HepG2 (cell line): ENCODE results near the gene BABAM2. TPM values are rescaled to one million over a fixed set of nuclear protein-coding genes. Genes with fewer than 3 reads are reported as not detected.

Source experiments
- ATAC-seq: fragments of 200-7000 bp; cut with Tn5 transposase; 3 replicates; pipeline ENCODE4 v1.9.1; 2020; ENCODE audit warnings: mild to moderate bottlenecking, moderate library complexity
- BruUV-seq: library from RNA; stranded (reverse); fragments of 400-500 nt; replicated peaks from 2 replicates; lab custom pipeline; 2021; lab: Mats Ljungman, UMichigan
- CTCF ChIA-PET: fragments of 300-600 bp; formaldehyde crosslinking; extraction: SDS; loops from one replicate; lab custom pipeline; 2021; ENCODE audit warnings: low total read pairs, inconsistent platforms, low intra/inter-chr PET ratio; lab: Yijun Ruan, JAX
- POLR2A ChIA-PET: fragments of 350-600 bp; sonication (Branson Sonifier 250); formaldehyde crosslinking; loops from one replicate; lab custom pipeline; 2020; ENCODE audit warnings: antibody characterized with exemption, inconsistent platforms; lab: Yijun Ruan, JAX
- DNase-seq: peaks from one replicate; pipeline ENCODE4 v3.0.0-alpha.2; 2015; ENCODE audit warnings: low spot score
- FAIRE-seq: peaks from 3 replicates; lab custom pipeline; 2011; peaks lifted over from hg19 to GRCh38; lab: Jason Lieb, UNC
- H2AFZ ChIP-seq: one replicate; pipeline ENCODE4 v1.6.1; 2011; ENCODE audit warnings: low read length, inconsistent platforms
- H3K27ac ChIP-seq: fragments of 300-600 bp; 3 replicates; pipeline ENCODE4 v1.8.0; 2011; ENCODE audit warnings: mixed run types, mild to moderate bottlenecking, mixed read lengths, low read length, inconsistent platforms; ENCODE audit not compliant: insufficient read depth; ENCODE audit errors: extremely low read length
- H3K27me3 ChIP-seq, 2 experiments: fragments of 200-600 bp in 1 of 2; 2 replicates in 1 of 2; 3 replicates in 1 of 2; pipeline versions ENCODE4 v1.6.0 to v1.8.0; 2011; ENCODE audit warnings: low read length in 2 of 2, mild to moderate bottlenecking in 2 of 2, moderate library complexity in 2 of 2, inconsistent platforms in 1 of 2; ENCODE audit not compliant: insufficient read depth in 2 of 2, control insufficient read depth in 1 of 2
- H3K36me3 ChIP-seq, 2 experiments: fragments of 200-600 bp in 1 of 2; replicated peaks in 1 of 2; 2 replicates in 1 of 2; 3 replicates in 1 of 2; pipeline versions ENCODE4 v1.5.1 to v1.8.0; 2011; ENCODE audit warnings: low read length in 2 of 2, inconsistent platforms in 1 of 2; ENCODE audit not compliant: insufficient read depth in 2 of 2, control insufficient read depth in 1 of 2
- H3K4me1 ChIP-seq: 2 replicates; pipeline ENCODE4 v1.5.1; 2012; ENCODE audit warnings: low read length, inconsistent platforms; ENCODE audit not compliant: insufficient read depth
- H3K4me2 ChIP-seq: 2 replicates; pipeline ENCODE4 v1.6.0; 2011; ENCODE audit warnings: low read depth, low read length, inconsistent platforms
- H3K4me3 ChIP-seq, 3 experiments: fragments of 200-600 bp in 1 of 3; sonication (generic), shearing (Covaris generic) in 1 of 3; replicated peaks in 1 of 3; 2 replicates each; pipeline ENCODE4 v1.5.1; 2011 to 2016; ENCODE audit warnings: low read length in 3 of 3, inconsistent platforms in 2 of 3, low read depth in 2 of 3, mild to moderate bottlenecking in 2 of 3, control low read depth in 1 of 3, mixed read lengths in 1 of 3; ENCODE audit not compliant: insufficient read depth in 1 of 3
- H3K79me2 ChIP-seq: one replicate; pipeline ENCODE4 v1.6.1; 2011; ENCODE audit warnings: low read length, inconsistent platforms; ENCODE audit not compliant: insufficient read depth
- H3K9ac ChIP-seq: 2 replicates; pipeline ENCODE4 v1.6.0; 2011; ENCODE audit warnings: mild to moderate bottlenecking, low read depth, low read length, inconsistent platforms; ENCODE audit not compliant: insufficient read depth
- H3K9me3 ChIP-seq: 2 replicates; pipeline ENCODE4 v1.5.1; 2012; ENCODE audit warnings: mild to moderate bottlenecking, low read length
- H4K20me1 ChIP-seq: 2 replicates; pipeline ENCODE4 v1.6.0; 2011; ENCODE audit warnings: inconsistent platforms, mild to moderate bottlenecking, low read length, moderate library complexity; ENCODE audit not compliant: insufficient read depth
- HNRNPH1 ChIP-seq: fragments of 200-400 bp; formaldehyde crosslinking; optimal IDR thresholded peaks from 2 replicates; pipeline ENCODE3; 2017; ENCODE audit warnings: mild to moderate bottlenecking, low read depth, low read length
- KLF11 ChIP-seq: IDR thresholded peaks from 2 replicates; pipeline ENCODE4 v1.6.1; 2016; ENCODE audit warnings: missing compliant biosample characterization
- SIN3B ChIP-seq: fragments of 150-350 bp; IDR thresholded peaks from 2 replicates; pipeline ENCODE4 v1.6.1; 2014; ENCODE audit warnings: low read length
- TGIF2 ChIP-seq: IDR thresholded peaks from 2 replicates; pipeline ENCODE4 v1.6.1; 2016; ENCODE audit warnings: control low read depth, missing compliant biosample characterization
- ZFY ChIP-seq: sonication (generic); formaldehyde crosslinking; IDR thresholded peaks from 2 replicates; pipeline ENCODE4 v1.4.0; 2020; ENCODE audit warnings: missing genetic modification reagents
- ZNF101 ChIP-seq: sonication (generic); formaldehyde crosslinking; IDR thresholded peaks from 2 replicates; pipeline ENCODE4 v1.4.0; 2020; ENCODE audit warnings: mild to moderate bottlenecking, low read depth, missing genetic modification reagents, borderline replicate concordance
- ZNF230 ChIP-seq: sonication (generic); formaldehyde crosslinking; IDR thresholded peaks from 2 replicates; pipeline ENCODE4 v1.4.0; 2020; ENCODE audit warnings: mild to moderate bottlenecking, missing genetic modification reagents
- ZNF24 ChIP-seq: fragments of 450-650 bp; IDR thresholded peaks from 2 replicates; pipeline ENCODE4 v1.6.1; 2017; ENCODE audit warnings: antibody characterized with exemption, mild to moderate bottlenecking
- WGBS: methylation state at CpG from one replicate; pipeline ENCODE4 v1.1.6; 2017; ENCODE audit warnings: low lambda C conversion rate; 5-methylcytosine and 5-hydroxymethylcytosine counted together
- in situ Hi-C: cut with HindIII; loops from 2 replicates; pipeline ENCODE4 v1.10.0; 2017; ENCODE audit warnings: low pct_unique_long_range_greater_than_20kb; ENCODE audit not compliant: extremely low pct_ligation_motif_present
- intact Hi-C: fragments of 100-400 bp; cut with micrococcal nuclease; formaldehyde crosslinking; loops from one replicate; pipeline ENCODE4 v1.10.0; 2022; ENCODE audit not compliant: unreplicated experiment
- polyA plus RNA-seq, 8 experiments: library from polyadenylated mRNA; depleted of rRNA in 3 of 8; stranded (reverse) in 7 of 8; unstranded in 1 of 8; fragments of >200 nt; fragmentation: Illumina TruSeq in 4 of 8; extraction: Trizol in 4 of 8; gene quantifications; 2 replicates each; pipeline versions ENCODE4 v1.2.1 to v1.2.3, GENCODE V29; 2011 to 2016; ENCODE audit warnings: low read depth in 4 of 8, missing spikeins in 1 of 8, mixed read lengths in 1 of 8; ENCODE audit not compliant: insufficient read depth in 1 of 8
- total RNA-seq, 5 experiments: library from RNA; depleted of rRNA; stranded (reverse); fragments of >200 nt; fragmentation: Illumina TruSeq; extraction: Trizol; gene quantifications; 2 replicates each; pipeline ENCODE4 v1.2.3, GENCODE V29; 2016; ENCODE audit warnings: low read depth in 1 of 5
- TF ChIP-seq, protein P1 (sequence below): sonication (generic); formaldehyde crosslinking; IDR thresholded peaks from 2 replicates; pipeline ENCODE4 v1.4.0; 2020; ENCODE audit warnings: missing genetic modification reagents, mild to moderate bottlenecking, borderline replicate concordance
- TF ChIP-seq, protein P2 (sequence below): sonication (generic); formaldehyde crosslinking; IDR thresholded peaks from 2 replicates; pipeline ENCODE4 v1.4.0; 2020; ENCODE audit warnings: missing genetic modification reagents

BABAM2 gene
- total and polyA plus RNA-seq, 2 of the 13 experiments (the other 11 are each of a cell fraction or from before 2014, with no cell fraction given), result 24.9 to 28.0 TPM

DNA sequence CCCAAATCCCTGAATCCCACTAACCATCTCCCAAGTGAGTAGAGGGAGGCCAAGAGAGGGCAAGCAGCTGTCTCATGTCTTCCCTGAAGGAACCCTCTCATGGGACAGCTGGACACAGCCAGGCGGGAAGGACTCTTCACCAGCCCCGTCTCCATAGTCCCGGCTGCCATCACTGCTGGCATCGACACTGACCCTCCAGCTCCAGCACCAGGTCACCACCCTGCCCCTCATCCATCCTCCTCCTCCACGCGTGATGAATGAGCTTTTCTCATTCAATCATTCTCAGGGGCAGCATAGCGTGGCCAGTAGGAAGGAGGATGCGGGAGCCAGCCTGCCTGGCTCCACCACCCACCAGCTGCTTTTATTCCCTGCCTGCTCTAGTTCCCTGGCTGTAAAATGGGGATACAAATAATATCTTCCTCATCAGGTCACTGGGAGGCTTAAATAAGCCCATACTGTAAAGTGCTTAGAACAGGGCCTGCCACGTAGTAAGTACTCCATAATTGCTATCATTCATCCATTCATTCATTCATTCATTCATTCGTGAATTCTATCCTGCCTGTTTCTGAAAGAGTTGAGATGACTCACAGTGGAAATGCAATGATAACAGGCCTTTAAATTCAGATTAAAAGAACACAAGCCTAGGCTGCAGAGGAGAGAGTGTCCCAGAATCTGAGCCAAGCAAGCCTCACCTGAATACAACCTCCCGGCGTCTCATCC lies 471.6 kb downstream of the BABAM2 start:
- Histone ChIP-seq H3K27me3 (peaks cover 3 to 40% of the 10 kb centered on the region in 2 experiments; a peak in 4 of 5 replicates), H4K20me1 (no peaks in the 10 kb centered on the region), H3K9ac (no peak overlapping the region), H3K9me3 (no peaks in the 10 kb centered on the region), H3K4me1 (peaks cover 38% of the 10 kb centered on the region), H2AFZ (no peak overlapping the region), H3K79me2 (no peaks in the 10 kb centered on the region), H3K36me3 (no peaks in the 10 kb centered on the region), H3K4me2 (no peak overlapping the region), H3K4me3 (no peak overlapping the region), H3K27ac (no peak overlapping the region)
- TF ChIP-seq ZNF101 (CRISPR knock-in tag), result no peak
- TF ChIP-seq KLF11, result no peak
- TF ChIP-seq HNRNPH1, result no peak
- 0 out of 2 replicates have a peak, but pooled peaks have one; percentile 35 for TF ChIP-seq ZNF24
- no peak for DNase-seq
- FAIRE-seq, result no peak
- in situ Hi-C loops (no loop called here), intact Hi-C loops (no loop called here)
- POLR2A ChIA-PET, result interaction anchor here (0.6 kb wide), 1 partner anchor 16 kb away, joined by 5 read pairs; no protein-coding TSS in a partner anchor
- CTCF ChIA-PET, result no interaction called here
- WGBS, result 65% methylated on average over 12 of the region's 12 CpGs
- no TSS peak for BruUV-seq
- ATAC-seq, result no peak

DNA sequence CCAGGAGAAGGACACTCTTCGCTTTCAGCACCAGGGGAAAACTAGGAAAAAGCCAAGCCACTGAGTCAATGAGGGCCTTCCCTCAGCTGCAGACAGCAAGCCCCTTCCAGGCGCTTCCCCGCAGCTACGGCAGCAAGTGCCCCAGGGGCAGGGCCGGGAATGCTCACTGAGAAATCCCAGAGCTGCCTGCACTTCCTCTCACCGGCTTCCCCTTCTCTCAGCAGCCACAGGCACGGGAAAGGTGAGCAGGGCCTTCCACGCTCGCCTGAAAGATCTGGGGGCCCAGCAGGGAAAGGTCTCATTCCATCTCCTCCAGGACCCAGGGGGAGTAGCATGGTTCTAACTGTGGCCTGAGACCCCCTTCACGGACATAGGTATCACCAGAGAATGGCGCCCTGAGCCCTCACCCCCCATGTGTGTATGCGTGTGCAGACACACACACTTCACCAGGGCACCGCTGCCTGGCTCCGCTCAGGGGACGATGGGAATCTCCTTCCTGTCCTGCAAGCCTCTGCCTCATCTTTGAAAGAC lies 472.5 kb downstream of the BABAM2 start:
- CTCF ChIA-PET, result no interaction called here
- Histone ChIP-seq H3K4me2 (no peak overlapping the region), H3K27me3 (peaks cover 3 to 44% of the 10 kb centered on the region in 2 experiments; a peak in 4 of 5 replicates), H3K4me3 (no peak overlapping the region), H3K9ac (no peak overlapping the region), H3K4me1 (peaks cover 47% of the 10 kb centered on the region), H3K79me2 (no peaks in the 10 kb centered on the region), H3K27ac (no peak overlapping the region), H3K36me3 (no peaks in the 10 kb centered on the region), H3K9me3 (no peaks in the 10 kb centered on the region), H4K20me1 (no peaks in the 10 kb centered on the region), H2AFZ (no peak overlapping the region)
- ATAC-seq (no peak), DNase-seq (no peak), FAIRE-seq (no peak)
- no TSS peak for BruUV-seq
- 38% methylated on average over 15 of the region's 15 CpGs for WGBS
- intact Hi-C loops (no loop called here), in situ Hi-C loops (no loop called here)
- POLR2A ChIA-PET, result no interaction called here
- TF ChIP-seq, protein P1, sequence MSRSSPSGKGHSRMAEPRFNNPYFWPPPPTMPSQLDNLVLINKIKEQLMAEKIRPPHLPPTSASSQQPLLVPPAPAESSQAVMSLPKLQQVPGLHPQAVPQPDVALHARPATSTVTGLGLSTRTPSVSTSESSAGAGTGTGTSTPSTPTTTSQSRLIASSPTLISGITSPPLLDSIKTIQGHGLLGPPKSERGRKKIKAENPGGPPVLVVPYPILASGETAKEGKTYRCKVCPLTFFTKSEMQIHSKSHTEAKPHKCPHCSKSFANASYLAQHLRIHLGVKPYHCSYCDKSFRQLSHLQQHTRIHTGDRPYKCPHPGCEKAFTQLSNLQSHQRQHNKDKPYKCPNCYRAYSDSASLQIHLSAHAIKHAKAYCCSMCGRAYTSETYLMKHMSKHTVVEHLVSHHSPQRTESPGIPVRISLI (CRISPR knock-in tag), result no peak
- TF ChIP-seq TGIF2 (no peak), ZNF101 (CRISPR knock-in tag) (no peak), ZFY (CRISPR knock-in tag) (no peak), ZNF230 (CRISPR knock-in tag) (no peak), SIN3B (no peak)
- TF ChIP-seq, protein P2, sequence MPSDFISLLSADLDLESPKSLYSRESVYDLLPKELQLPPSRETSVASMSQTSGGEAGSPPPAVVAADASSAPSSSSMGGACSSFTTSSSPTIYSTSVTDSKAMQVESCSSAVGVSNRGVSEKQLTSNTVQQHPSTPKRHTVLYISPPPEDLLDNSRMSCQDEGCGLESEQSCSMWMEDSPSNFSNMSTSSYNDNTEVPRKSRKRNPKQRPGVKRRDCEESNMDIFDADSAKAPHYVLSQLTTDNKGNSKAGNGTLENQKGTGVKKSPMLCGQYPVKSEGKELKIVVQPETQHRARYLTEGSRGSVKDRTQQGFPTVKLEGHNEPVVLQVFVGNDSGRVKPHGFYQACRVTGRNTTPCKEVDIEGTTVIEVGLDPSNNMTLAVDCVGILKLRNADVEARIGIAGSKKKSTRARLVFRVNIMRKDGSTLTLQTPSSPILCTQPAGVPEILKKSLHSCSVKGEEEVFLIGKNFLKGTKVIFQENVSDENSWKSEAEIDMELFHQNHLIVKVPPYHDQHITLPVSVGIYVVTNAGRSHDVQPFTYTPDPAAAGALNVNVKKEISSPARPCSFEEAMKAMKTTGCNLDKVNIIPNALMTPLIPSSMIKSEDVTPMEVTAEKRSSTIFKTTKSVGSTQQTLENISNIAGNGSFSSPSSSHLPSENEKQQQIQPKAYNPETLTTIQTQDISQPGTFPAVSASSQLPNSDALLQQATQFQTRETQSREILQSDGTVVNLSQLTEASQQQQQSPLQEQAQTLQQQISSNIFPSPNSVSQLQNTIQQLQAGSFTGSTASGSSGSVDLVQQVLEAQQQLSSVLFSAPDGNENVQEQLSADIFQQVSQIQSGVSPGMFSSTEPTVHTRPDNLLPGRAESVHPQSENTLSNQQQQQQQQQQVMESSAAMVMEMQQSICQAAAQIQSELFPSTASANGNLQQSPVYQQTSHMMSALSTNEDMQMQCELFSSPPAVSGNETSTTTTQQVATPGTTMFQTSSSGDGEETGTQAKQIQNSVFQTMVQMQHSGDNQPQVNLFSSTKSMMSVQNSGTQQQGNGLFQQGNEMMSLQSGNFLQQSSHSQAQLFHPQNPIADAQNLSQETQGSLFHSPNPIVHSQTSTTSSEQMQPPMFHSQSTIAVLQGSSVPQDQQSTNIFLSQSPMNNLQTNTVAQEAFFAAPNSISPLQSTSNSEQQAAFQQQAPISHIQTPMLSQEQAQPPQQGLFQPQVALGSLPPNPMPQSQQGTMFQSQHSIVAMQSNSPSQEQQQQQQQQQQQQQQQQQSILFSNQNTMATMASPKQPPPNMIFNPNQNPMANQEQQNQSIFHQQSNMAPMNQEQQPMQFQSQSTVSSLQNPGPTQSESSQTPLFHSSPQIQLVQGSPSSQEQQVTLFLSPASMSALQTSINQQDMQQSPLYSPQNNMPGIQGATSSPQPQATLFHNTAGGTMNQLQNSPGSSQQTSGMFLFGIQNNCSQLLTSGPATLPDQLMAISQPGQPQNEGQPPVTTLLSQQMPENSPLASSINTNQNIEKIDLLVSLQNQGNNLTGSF (CRISPR knock-in tag), result no peak
